ENCODE measurements around the gene CELSR1. TPM values are rescaled to one million over a fixed set of nuclear protein-coding genes. Genes with fewer than 3 reads are reported as not detected.

Gene CELSR1
- total and polyA plus RNA-seq, 2 donors (not counting 1 experiment from before 2014, with no cell fraction given): 0.07 to 1.8 TPM

- H4K20me1 ChIP-seq (ENCODE audit: control insufficient read depth, extremely low read depth, insufficient read depth, low read length): no peaks in the 10 kb centered on the region
- H3K4me3 ChIP-seq (replicated peaks in 1 of 4; ENCODE audit: control extremely low read depth in 1 of 4, insufficient read depth in 1 of 4, low read depth in 3 of 4, low read length in 4 of 4): no peak overlapping the region
- no peaks in the 10 kb centered on the region for H3K27me3 ChIP-seq (ENCODE audit: control insufficient read depth, insufficient read depth, low read length)
- H3K27ac ChIP-seq (ENCODE audit: insufficient read depth, low read length): no peak overlapping the region
- H3K36me3 ChIP-seq (ENCODE audit: control insufficient read depth, insufficient read depth, low read length): no peaks in the 10 kb centered on the region
- no peak for TF ChIP-seq EZH2 (IDR thresholded peaks at IDR 0.05; ENCODE audit: low read length, missing control alignments)
- TF ChIP-seq, protein P1, sequence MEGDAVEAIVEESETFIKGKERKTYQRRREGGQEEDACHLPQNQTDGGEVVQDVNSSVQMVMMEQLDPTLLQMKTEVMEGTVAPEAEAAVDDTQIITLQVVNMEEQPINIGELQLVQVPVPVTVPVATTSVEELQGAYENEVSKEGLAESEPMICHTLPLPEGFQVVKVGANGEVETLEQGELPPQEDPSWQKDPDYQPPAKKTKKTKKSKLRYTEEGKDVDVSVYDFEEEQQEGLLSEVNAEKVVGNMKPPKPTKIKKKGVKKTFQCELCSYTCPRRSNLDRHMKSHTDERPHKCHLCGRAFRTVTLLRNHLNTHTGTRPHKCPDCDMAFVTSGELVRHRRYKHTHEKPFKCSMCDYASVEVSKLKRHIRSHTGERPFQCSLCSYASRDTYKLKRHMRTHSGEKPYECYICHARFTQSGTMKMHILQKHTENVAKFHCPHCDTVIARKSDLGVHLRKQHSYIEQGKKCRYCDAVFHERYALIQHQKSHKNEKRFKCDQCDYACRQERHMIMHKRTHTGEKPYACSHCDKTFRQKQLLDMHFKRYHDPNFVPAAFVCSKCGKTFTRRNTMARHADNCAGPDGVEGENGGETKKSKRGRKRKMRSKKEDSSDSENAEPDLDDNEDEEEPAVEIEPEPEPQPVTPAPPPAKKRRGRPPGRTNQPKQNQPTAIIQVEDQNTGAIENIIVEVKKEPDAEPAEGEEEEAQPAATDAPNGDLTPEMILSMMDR (conservative IDR thresholded peaks at IDR 0.05 in 1 of 2, IDR thresholded peaks at IDR 0.05 in 1 of 2; ENCODE audit: low read depth in 1 of 2, low read length in 2 of 2): no peak
- H3K4me1 ChIP-seq (ENCODE audit: control insufficient read depth, extremely low read depth, insufficient read depth, low read length): no peaks in the 10 kb centered on the region
- H2AFZ ChIP-seq (ENCODE audit: low read length): no peak overlapping the region
- DNase-seq (ENCODE audit: low read depth in 2 of 2): no peak
- no peaks in the 10 kb centered on the region for H3K79me2 ChIP-seq (ENCODE audit: control insufficient read depth, insufficient read depth, low read length)
- no peak overlapping the region for H3K9ac ChIP-seq (ENCODE audit: insufficient read depth, low read length)
- no peak overlapping the region for H3K4me2 ChIP-seq (ENCODE audit: extremely low read depth, insufficient read depth, low read length)
- H3K9me3 ChIP-seq (ENCODE audit: control insufficient read depth, insufficient read depth, low read depth, low read length): no peaks in the 10 kb centered on the region
Observed at GRCh38 chr22:46464296-46464695, 73.1 kb downstream of the CELSR1 start.

- TF ChIP-seq, protein P1 (conservative IDR thresholded peaks at IDR 0.05 in 1 of 2, IDR thresholded peaks at IDR 0.05 in 1 of 2; ENCODE audit: low read depth in 1 of 2, low read length in 2 of 2): no peak
- TF ChIP-seq EZH2 (IDR thresholded peaks at IDR 0.05; ENCODE audit: low read length, missing control alignments): no peak
Observed at GRCh38 chr22:46463435-46464227, 73.8 kb downstream of the CELSR1 start.

GRCh38 chr22:46462726-46463371 is 74.6 kb downstream of the CELSR1 start:
- H3K79me2 ChIP-seq (ENCODE audit: control insufficient read depth, insufficient read depth, low read length): no peaks in the 10 kb centered on the region
- no peaks in the 10 kb centered on the region for H3K27me3 ChIP-seq (ENCODE audit: control insufficient read depth, insufficient read depth, low read length)
- no peak overlapping the region for H3K4me2 ChIP-seq (ENCODE audit: extremely low read depth, insufficient read depth, low read length)
- DNase-seq (ENCODE audit: low read depth in 2 of 2): peak in 1 of 2 donors; percentile 90
- no peak overlapping the region for H3K9ac ChIP-seq (ENCODE audit: insufficient read depth, low read length)
- H3K36me3 ChIP-seq (ENCODE audit: control insufficient read depth, insufficient read depth, low read length): no peaks in the 10 kb centered on the region
- no peak overlapping the region for H3K4me3 ChIP-seq (replicated peaks in 1 of 4; ENCODE audit: control extremely low read depth in 1 of 4, insufficient read depth in 1 of 4, low read depth in 3 of 4, low read length in 4 of 4)
- H2AFZ ChIP-seq (ENCODE audit: low read length): no peak overlapping the region
- H3K27ac ChIP-seq (ENCODE audit: insufficient read depth, low read length): no peak overlapping the region
- no peaks in the 10 kb centered on the region for H3K4me1 ChIP-seq (ENCODE audit: control insufficient read depth, extremely low read depth, insufficient read depth, low read length)
- H4K20me1 ChIP-seq (ENCODE audit: control insufficient read depth, extremely low read depth, insufficient read depth, low read length): no peaks in the 10 kb centered on the region
- no peak for TF ChIP-seq EZH2 (IDR thresholded peaks at IDR 0.05; ENCODE audit: low read length, missing control alignments)
- H3K9me3 ChIP-seq (ENCODE audit: control insufficient read depth, insufficient read depth, low read depth, low read length): no peaks in the 10 kb centered on the region

More at GRCh38 chr22:46463435-46464227, 73.8 kb downstream of the CELSR1 start:
- H3K9me3 ChIP-seq (ENCODE audit: control insufficient read depth, insufficient read depth, low read depth, low read length): no peaks in the 10 kb centered on the region
- H3K27ac ChIP-seq (ENCODE audit: insufficient read depth, low read length): no peak overlapping the region
- H3K4me2 ChIP-seq (ENCODE audit: extremely low read depth, insufficient read depth, low read length): no peak overlapping the region
- no peak overlapping the region for H3K4me3 ChIP-seq (replicated peaks in 1 of 4; ENCODE audit: control extremely low read depth in 1 of 4, insufficient read depth in 1 of 4, low read depth in 3 of 4, low read length in 4 of 4)
- no peak overlapping the region for H2AFZ ChIP-seq (ENCODE audit: low read length)
- no peaks in the 10 kb centered on the region for H4K20me1 ChIP-seq (ENCODE audit: control insufficient read depth, extremely low read depth, insufficient read depth, low read length)
- DNase-seq (ENCODE audit: low read depth in 2 of 2): no peak
- H3K27me3 ChIP-seq (ENCODE audit: control insufficient read depth, insufficient read depth, low read length): no peaks in the 10 kb centered on the region
- no peaks in the 10 kb centered on the region for H3K79me2 ChIP-seq (ENCODE audit: control insufficient read depth, insufficient read depth, low read length)
- no peaks in the 10 kb centered on the region for H3K36me3 ChIP-seq (ENCODE audit: control insufficient read depth, insufficient read depth, low read length)
- no peak overlapping the region for H3K9ac ChIP-seq (ENCODE audit: insufficient read depth, low read length)
- no peaks in the 10 kb centered on the region for H3K4me1 ChIP-seq (ENCODE audit: control insufficient read depth, extremely low read depth, insufficient read depth, low read length)
